Measurements from ENCODE around the gene TSPAN3.

The TSPAN3 gene

DNA sequence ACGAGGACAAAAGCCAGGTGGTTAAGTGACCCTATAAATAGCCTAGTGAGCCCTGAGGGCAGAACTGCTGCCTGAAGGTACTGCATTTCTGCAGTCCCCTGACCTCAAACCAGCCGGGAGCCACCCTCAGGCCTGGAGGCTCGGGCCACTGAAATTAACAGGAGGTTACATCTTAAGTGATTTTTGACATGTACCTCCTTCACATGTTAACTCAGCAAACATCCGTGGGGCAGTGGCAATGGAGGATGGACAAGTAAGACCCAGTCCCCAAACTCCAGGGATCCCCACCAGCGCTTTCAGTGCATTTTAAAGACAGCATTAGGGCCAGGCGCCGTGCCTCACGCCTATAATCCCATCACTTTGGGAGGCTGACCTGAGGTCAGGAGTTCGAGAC, 49.8 kb downstream of the TSPAN3 start:
- no peak for DNase-seq

- no peak for DNase-seq
Measured at GRCh38 chr15:77020348-77021087, 50.4 kb downstream of the TSPAN3 start.

DNA sequence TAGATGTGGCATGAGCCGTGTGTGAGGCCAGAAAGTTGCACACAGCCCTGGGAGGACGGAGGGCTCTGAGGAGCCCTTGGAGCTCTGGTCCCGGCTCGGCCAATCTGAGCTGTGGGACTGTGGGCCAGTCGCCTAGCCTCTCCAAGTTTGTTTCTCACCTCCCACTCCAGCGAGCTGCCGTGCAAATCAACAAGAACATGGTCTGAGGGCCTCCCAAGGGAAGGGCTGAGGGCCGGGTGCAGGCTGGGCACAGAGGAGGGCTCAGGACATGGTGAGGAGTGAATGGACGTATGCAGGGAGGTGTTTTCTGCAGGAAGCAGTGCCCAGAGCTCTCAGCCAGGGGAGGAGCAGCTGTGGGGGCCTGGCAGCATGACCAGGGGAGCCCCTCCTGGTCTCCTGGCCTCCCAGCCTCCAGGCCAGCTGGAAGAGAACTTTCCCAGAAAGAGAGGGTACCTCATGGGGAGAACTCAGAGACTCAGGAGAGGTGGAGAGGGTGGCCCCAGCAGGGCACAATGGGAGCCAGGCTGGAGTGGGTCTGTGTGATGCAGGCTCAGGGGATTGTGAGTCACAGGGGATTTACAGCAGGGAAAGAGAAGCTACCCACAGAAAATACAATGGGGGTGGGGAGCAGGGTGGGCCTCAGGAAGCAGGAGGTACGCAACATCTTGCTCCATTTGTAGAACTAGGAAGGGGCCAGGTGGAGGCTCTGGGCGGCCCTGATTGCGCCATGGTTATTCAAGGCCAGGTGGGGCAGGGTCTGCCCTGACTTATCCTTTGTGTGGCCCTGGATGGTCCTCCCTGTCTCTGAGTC, 51.2 kb downstream of the TSPAN3 start:
- DNase-seq: no peak

DNA sequence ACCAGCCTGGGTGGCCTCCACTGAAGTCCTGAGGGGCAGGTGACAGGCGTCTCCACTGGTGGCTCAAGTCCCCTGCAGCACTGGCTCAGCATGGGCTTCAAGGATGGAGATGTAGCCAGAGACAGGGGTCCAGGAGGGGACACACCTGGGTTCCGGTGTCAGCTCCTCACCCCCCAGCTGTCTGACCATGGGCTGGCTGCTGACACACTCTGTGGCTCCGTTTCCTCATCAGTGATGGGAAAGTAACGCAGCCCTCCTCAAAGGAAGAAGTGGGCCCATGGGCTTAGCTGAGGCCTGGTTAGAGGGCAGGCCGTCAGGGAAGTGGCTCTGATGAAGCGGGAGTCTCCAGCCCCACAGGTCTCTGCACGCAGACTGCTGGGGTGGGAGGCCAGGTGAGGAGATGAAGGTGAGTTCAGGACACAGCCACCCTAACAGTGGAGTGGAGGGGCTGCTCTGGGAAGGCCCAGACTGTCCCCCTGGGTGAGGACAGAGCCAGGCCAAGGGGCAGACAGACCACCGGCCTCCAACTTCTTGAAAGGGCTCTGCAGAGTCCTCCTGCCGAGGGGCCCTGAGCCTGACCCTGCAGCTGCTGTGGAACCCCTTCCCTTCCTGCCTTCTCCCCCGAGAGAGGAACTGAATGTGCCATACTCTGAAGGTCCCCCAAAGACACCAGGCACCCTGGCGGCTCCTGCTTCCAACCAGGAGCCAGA, 52.0 kb downstream of the TSPAN3 start:
- no peak for DNase-seq

- no peak for DNase-seq
Measured at GRCh38 chr15:77017761-77018720, 52.9 kb downstream of the TSPAN3 start.

DNA sequence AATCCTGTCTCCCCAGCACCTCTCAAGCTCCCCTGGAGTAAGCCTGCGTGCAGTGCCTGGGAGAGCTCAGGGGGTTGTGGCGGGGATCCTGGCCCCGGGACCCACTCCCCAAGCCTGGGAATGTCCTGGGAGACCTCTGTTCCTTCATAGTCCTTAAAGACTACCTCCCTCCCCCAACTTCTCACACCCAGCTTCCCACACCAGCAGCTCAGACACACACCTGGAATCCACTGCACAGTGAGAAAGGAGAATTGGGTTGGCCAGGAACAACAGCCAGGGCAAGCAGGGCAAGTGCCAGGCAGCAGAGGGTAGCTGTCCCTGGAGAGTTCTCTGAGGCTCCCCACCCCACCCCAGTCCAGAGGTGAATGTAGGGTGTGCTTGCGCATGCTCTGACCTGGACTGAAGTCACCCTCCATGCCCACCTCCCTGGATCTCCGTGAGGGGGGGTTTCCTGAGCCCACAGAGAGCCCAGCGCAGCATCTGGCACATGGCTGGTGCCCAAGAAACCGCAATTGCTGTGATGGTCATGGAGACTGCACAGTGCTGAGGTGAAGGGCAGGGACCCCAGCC, 53.7 kb downstream of the TSPAN3 start:
- no peak for DNase-seq

DNA sequence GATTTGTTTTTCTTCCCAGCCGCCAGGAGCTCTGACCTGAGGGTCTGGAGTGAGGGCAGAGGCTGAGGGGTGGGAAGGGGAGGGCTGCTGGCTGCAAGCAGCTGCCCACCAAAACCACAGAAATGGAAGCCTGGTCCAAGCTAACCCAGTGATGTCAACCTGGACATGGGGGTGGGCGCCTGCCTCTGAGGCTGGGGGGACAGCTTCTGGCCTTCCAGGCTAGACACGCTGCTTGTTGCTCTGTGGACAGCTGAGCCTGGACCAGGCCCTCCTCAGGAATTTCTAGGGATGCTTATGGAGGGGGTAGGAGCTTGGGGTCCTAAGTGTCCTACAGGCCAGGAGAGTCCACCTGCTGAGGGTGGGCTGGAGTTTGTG, 54.6 kb downstream of the TSPAN3 start:
- no peak for DNase-seq

DNA sequence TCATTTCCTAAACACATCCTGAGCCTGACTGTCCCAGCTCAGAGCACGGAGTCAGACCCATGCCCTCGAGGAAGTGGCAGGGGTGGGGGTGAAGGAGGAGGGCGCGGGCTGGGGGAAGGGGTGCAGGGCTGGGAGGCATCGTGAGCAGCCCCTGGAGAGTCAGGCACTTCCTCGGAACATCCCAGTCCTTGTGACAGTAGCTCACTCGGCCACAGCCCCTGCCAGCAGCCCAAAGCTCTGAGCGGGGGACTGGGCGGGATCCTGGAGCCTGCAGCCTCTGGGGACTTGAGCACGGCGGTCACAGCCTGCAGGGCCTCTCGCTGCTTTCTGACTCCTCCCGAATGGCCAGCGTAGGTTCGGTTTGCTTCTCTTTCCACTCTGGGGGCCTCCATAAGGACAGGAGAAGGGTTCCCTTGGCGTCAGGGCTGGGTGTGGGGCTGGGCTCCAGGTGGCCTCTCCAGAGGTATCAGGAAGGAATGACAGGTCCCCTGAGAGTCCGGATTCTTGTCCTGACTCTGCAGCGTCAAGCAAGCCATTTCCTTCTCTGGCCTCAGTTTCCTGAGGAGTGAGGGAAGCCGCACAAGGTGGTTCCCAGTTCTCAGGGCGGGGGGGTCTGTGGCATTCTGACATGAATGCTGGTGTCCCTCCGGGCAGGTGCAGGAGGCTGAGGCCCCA, 55.1 kb downstream of the TSPAN3 start:
- DNase-seq: no peak

GRCh38 chr15:77014132-77015081, 56.5 kb downstream of the TSPAN3 start:
- DNase-seq: peak; percentile 43

GRCh38 chr15:77013776-77014131, 57.2 kb downstream of the TSPAN3 start:
- DNase-seq: peak; percentile 85

GRCh38 chr15:77012868-77013267, 58.0 kb downstream of the TSPAN3 start:
- DNase-seq: peak; percentile 64

DNA sequence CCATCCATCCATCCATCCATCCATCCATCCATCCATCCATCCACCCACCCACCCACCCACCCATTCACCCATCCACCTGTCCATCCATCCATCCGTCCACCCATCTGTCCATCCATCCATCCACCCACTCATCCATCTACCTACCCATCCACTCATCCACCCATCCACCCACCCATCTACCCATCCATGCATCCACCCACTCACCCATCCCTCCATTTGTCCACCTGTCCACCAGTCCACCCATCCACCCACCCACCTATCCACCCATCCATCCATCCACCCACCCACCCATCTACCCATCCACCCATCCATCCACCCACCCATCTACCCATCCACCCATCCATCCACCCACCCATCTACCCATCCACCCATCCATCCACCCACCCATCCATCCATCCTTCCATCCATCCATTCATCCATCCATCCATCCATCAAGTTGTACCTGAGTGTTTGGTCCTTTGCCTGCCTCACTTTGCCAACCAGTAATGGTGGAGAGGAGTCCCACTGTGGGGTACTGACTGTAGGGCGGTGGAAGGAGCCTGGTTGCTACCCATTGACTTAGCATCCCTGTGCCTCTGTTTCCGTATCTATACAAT, 58.7 kb downstream of the TSPAN3 start:
- DNase-seq: no peak

DNA sequence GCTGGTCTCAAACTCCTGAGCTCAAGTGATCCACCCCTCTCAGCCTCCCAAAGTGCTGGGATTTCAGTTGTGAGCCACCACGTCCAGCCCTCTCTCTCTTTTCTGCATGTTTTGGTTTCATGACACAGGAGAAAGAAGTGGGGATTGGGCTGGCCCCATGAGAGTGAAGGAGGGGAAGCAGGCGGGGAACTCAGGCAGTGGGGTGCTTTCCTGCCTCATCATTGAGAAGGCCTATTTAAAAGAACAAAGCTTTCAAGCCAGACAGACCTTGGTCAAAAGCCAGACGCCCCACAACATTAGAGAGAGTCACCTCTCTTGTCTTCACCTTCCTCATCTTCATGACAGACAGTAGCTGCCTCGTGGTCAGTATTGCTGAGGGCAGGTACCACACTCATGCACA, 60.1 kb downstream of the TSPAN3 start:
- DNase-seq: peak; percentile 41

DNA sequence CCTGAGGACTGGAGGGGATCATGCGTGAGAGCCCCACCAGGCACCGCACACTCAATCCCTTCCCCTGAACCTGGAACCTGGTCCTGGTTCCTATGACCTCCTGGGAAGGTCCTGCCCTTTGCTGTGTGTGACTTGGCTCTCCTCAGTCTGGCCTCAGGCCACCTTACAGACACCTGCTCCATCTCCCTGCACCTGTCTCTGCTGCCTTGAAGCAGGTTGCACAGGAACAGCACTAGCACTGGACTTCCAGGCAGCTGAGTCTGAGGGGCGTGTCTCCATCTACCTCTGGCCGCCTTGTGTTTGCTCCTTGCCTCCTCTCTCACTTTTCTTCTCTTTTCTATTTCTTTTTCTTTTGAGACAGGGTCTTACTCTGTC, 60.6 kb downstream of the TSPAN3 start:
- no peak for DNase-seq

DNA sequence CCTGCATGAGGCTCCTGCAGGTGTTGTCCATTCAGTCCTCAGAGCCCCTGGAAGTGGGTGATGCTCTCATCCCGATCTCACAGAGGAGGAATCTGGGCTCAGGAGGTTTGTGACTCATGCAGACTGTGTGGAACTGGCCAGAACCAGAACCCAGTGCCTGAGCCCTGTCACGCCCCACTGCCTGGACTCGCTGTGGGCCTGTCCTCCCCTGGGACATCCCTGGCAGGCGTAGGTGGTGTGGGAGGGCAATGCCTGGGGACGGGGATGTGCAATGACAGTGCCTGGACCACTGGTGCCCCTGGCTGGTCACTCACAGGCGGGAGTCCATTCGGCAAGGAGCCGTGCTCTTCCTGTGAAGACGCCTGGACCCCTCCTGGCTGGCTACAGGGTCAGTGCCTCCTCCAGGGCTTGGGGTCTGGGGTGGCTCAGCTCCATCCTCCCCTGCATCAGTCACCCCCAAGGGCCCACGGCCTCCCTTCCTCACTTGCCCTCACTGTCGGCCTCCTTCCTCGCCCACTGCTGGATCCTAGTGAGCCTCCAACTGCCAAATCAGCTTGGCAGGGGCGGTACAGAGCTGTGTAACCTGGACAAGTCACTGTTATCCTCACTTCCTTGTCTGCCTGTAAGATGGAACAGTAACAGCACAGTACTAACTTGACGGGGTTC, 61.1 kb downstream of the TSPAN3 start:
- no peak for DNase-seq

GRCh38 chr15:77009176-77009575, 61.7 kb downstream of the TSPAN3 start:
- no peak for DNase-seq

DNA sequence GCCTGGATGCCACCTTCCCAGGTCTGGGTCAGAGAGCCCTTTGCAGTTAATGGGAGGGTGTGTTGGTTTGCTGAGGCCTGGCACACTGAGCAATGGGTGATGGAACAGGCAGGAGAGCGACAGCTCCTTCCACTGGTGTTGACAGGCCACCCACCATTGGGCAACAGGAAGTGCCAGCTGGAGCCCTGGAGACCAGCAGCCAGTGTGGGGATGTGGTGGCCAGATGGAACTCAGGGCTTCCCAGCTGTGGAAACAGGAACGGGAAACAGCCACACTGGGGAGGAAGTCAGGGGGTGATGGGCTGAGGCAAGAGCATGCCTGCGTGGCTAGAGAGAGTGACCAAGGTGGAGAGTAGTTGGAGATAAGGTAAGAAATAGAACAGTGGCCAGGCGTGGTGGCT, 66.7 kb downstream of the TSPAN3 start:
- DNase-seq: no peak

DNA sequence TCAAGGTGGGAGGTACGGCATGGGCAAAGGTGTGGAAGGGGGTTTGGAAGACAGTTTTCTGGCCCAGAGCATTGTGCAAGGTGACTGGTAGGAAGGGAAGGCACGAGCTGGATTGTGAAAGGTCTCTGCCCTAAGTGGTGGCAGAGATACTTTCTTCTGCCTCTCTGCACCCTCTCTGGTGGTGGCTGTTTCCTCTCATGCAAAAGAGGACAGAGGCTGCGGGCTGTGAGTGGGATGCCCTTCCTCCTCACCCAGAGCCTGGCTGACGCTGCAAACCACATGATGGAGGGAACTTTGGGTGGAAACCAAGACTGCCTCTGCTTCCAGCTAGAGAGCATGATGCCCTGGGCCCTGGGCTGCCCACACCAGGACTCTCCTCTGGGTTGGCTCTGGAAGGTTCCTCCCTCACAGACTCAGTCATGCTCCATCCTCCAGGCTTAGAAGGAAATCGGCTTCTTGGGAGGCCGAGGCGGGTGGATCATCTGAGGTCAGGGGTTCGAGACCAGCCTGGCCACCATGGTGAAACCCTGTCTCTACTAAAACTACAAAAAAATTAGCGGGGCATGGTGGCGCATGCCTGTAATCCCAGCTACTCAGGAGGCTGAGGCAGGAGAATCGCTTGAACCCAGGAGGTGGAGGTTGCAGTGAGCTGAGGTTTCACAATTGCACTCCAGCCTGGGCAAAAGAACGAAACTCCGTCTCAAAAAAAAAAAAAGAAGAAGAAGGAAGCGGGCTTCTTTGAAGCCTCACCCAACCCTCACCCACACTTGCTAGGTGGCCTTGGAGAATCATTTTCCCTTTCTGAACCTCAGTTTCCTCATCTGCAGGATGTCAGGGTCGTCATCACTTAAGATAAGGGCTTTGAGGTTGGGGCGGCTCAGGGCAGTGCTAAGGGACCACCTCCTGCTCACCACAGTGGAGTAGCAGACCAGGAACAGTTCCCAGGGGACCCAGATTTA, 67.7 kb downstream of the TSPAN3 start:
- DNase-seq: peak; percentile 78
